ENCODE measurements around the gene CLDN9. TPM values are rescaled to one million over a fixed set of nuclear protein-coding genes. Genes with fewer than 3 reads are reported as not detected.

The CLDN9 gene
- total and polyA plus RNA-seq, 12 donors: 0.19 to 3.2 (median 0.90) TPM

GRCh38 chr16:2967721-2968161, 45.0 kb upstream of the CLDN9 start:
- WGBS, 2 donors: 45% methylated on average over 31 to 33 of the region's 33 CpGs
- H3K36me3 ChIP-seq: peaks cover 0 to 12% (median 0%) of the 10 kb centered on the region in 9 donors
- no peaks in the 10 kb centered on the region for H3K9me3 ChIP-seq
- intact Hi-C loops (cut with DNase I): no loop called here
- ATAC-seq (no peak), DNase-seq (no peak)
- H3K4me3 ChIP-seq: no peak overlapping the region
- peaks cover 16 to 70% (median 58%) of the 10 kb centered on the region in 9 donors for H3K4me1 ChIP-seq
- H3K27me3 ChIP-seq: peaks cover 51 to 62% (median 56%) of the 10 kb centered on the region in 7 donors
- no peak for TF ChIP-seq CTCF (IDR thresholded peaks at IDR 0.05)
- H3K27ac ChIP-seq: no peak overlapping the region

- H3K27me3 ChIP-seq: peaks cover 44 to 56% (median 50%) of the 10 kb centered on the region in 7 donors
- H3K36me3 ChIP-seq: peaks cover 0 to 18% (median 0%) of the 10 kb centered on the region in 9 donors
- peak overlapping the region in 1 of 10 donors; percentile 3 for H3K27ac ChIP-seq
- DNase-seq (no peak), ATAC-seq (no peak)
- intact Hi-C loops (cut with DNase I): no loop called here
- TF ChIP-seq CTCF (IDR thresholded peaks at IDR 0.05): no peak
- WGBS, 2 donors: 14 to 18% methylated on average over 17 to 18 of the region's 18 CpGs
- peaks cover 14 to 67% (median 58%) of the 10 kb centered on the region in 9 donors for H3K4me1 ChIP-seq
- no peaks in the 10 kb centered on the region for H3K9me3 ChIP-seq
- H3K4me3 ChIP-seq: peak overlapping the region; percentile 24 to 90 (median 78)
Measured at GRCh38 chr16:2968368-2968737, 44.4 kb upstream of the CLDN9 start.

GRCh38 chr16:2968738-2969544, 43.8 kb upstream of the CLDN9 start, which contains the start of gene PAQR4:
TSS of gene PAQR4 (plus strand) at chr16:2969348. CDS start at chr16:2969675, 327 bp downstream.
- TF ChIP-seq CTCF (IDR thresholded peaks at IDR 0.05): no peak
- WGBS, 2 donors: 0 to 1% methylated on average over 88 to 98 of the region's 98 CpGs
- ATAC-seq (peak; percentile 88 to 96 (median 92)), DNase-seq (peak; percentile 83 to 90)
- peak within 1 kb of the TSS; percentile 44 to 90 (median 78) for H3K4me3 ChIP-seq
- H3K27me3 ChIP-seq: peaks cover 39 to 50% (median 44%) of the 10 kb centered on the region in 7 donors
- peak within 1 kb of the TSS in 9 of 10 donors; percentile 38 to 83 (median 63) for H3K27ac ChIP-seq
- no peaks in the 10 kb centered on the region for H3K9me3 ChIP-seq
- H3K4me1 ChIP-seq: peaks cover 8 to 64% (median 52%) of the 10 kb centered on the region in 9 donors
- peaks cover 0 to 21% (median 0%) of the 10 kb centered on the region in 9 donors for H3K36me3 ChIP-seq
- intact Hi-C loops (cut with DNase I): no loop called here

GRCh38 chr16:2969545-2970521, 42.9 kb upstream of the CLDN9 start:
- ATAC-seq: peak; percentile 10 to 49 (median 30)
- H3K27me3 ChIP-seq: peaks cover 30 to 41% (median 35%) of the 10 kb centered on the region in 7 donors
- intact Hi-C loops (cut with DNase I): no loop called here
- 3 to 4% methylated on average over 65 to 83 of the region's 83 CpGs for WGBS, 2 donors
- H3K27ac ChIP-seq: peak overlapping the region in 9 of 10 donors; percentile 38 to 83 (median 63)
- peaks cover under 1 to 55% (median 43%) of the 10 kb centered on the region in 9 donors for H3K4me1 ChIP-seq
- H3K4me3 ChIP-seq: peak overlapping the region; percentile 44 to 90 (median 78)
- peaks cover 0 to 21% (median 0%) of the 10 kb centered on the region in 9 donors for H3K36me3 ChIP-seq
- peak in 7 of 9 donors; percentile 29 to 67 (median 55) for TF ChIP-seq CTCF (IDR thresholded peaks at IDR 0.05)
- no peaks in the 10 kb centered on the region for H3K9me3 ChIP-seq
- peak; percentile 55 to 67 for DNase-seq
